ENCODE measurements around the gene CFAP100.

GRCh38 chr3:126468028-126468891 is 73.6 kb downstream of the CFAP100 start:
- TF ChIP-seq POLR2AphosphoS5 (IDR thresholded peaks at IDR 0.05; ENCODE audit: low read depth, low read length) (no peak), SIN3A (IDR thresholded peaks at IDR 0.05; ENCODE audit: borderline replicate concordance, insufficient read depth, low read length) (no peak), TAF1 (IDR thresholded peaks at IDR 0.05; ENCODE audit: borderline replicate concordance, insufficient read depth, low read length) (no peak), REST (IDR thresholded peaks at IDR 0.05; ENCODE audit: insufficient read depth in 1 of 2, low read depth in 2 of 2, low read length in 2 of 2) (no peak)
